ENCODE measurements around the gene ASAH2. TPM values are rescaled to one million over a fixed set of nuclear protein-coding genes. Genes with fewer than 3 reads are reported as not detected.
"Not testable (repeated sequence)": the region's sequence is repeated elsewhere in the genome, so short reads cannot be mapped to it uniquely, and the experiment has no call there.

Gene ASAH2
- polyA plus RNA-seq, 1 experiment = 1.6 TPM

GRCh38 chr10:50272531-50272930 is 21.2 kb upstream of the ASAH2 start:
- Histone ChIP-seq H3K27ac (ENCODE audit: low read depth, low read length) (no peak overlapping the region), H3K27me3 (ENCODE audit: control insufficient read depth, insufficient read depth, low read length) (peaks cover 10% of the 10 kb centered on the region), H3K4me3 (ENCODE audit: low read depth, low read length) (no peak overlapping the region), H3K9me3 (ENCODE audit: control insufficient read depth, insufficient read depth, low read length) (no peaks in the 10 kb centered on the region)
- ChIA-PET CTCF (no interaction called here), POLR2A (no interaction called here)
- DNase-seq (ENCODE audit: low read depth, low spot score) = no peak
- no peak for TF ChIP-seq CTCF (IDR thresholded peaks at IDR 0.05; ENCODE audit: low read depth, low read length)

DNA sequence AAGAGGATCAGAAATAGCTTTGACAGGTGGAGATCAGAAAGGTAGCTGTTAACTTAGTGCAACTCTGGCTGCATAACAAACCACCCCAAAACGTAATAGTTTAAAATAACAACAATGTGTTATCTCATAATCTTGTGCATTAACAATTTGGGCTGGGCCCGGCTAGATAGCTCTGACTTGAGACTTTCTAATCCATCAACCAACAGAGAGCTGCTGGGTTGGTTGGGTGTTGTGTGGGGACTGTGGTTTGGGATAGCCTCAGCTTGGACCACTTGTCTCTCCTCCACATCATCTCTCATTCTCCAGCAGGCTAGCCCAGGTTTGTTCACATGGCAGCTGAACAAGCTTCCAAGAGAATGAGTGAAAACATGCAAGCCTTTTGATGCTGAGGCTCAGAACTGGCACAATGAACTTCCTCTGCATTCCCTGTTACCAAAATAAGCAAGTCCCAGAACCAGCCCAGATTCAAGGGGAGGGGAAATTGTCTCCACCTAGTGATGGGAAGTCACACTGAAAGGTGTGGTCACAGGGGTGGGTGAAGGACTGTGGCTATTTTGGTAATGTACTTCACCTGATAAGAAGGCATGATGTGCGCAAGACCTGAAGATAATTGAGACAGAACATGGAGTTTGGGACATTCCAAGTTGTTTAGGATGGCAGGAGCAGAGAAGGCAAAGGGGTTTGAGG is 20.4 kb upstream of the ASAH2 start:
- ChIA-PET CTCF (no interaction called here), POLR2A (no interaction called here)
- Histone ChIP-seq H3K27ac (ENCODE audit: low read depth, low read length) (no peak overlapping the region), H3K4me3 (ENCODE audit: low read depth, low read length) (no peak overlapping the region), H3K27me3 (ENCODE audit: control insufficient read depth, insufficient read depth, low read length) (peaks cover 8% of the 10 kb centered on the region), H3K9me3 (ENCODE audit: control insufficient read depth, insufficient read depth, low read length) (no peaks in the 10 kb centered on the region)
- no peak for DNase-seq (ENCODE audit: low read depth, low spot score)
- no peak for TF ChIP-seq CTCF (IDR thresholded peaks at IDR 0.05; ENCODE audit: low read depth, low read length)

- H3K27me3 ChIP-seq (ENCODE audit: control insufficient read depth, insufficient read depth, low read length); DNase-seq (ENCODE audit: low read depth, low spot score); H3K27ac ChIP-seq (ENCODE audit: low read depth, low read length); H3K4me3 ChIP-seq (ENCODE audit: low read depth, low read length); H3K9me3 ChIP-seq (ENCODE audit: control insufficient read depth, insufficient read depth, low read length); POLR2A ChIA-PET; CTCF ChIA-PET: not testable (repeated sequence)
Measured at GRCh38 chr10:50267877-50268276, 16.6 kb upstream of the ASAH2 start.

GRCh38 chr10:50262625-50263024 is 11.3 kb upstream of the ASAH2 start:
- H3K4me3 ChIP-seq (ENCODE audit: low read depth, low read length); POLR2A ChIA-PET; H3K27me3 ChIP-seq (ENCODE audit: control insufficient read depth, insufficient read depth, low read length); DNase-seq (ENCODE audit: low read depth, low spot score); H3K9me3 ChIP-seq (ENCODE audit: control insufficient read depth, insufficient read depth, low read length); H3K27ac ChIP-seq (ENCODE audit: low read depth, low read length); CTCF ChIA-PET: not testable (repeated sequence)

DNA sequence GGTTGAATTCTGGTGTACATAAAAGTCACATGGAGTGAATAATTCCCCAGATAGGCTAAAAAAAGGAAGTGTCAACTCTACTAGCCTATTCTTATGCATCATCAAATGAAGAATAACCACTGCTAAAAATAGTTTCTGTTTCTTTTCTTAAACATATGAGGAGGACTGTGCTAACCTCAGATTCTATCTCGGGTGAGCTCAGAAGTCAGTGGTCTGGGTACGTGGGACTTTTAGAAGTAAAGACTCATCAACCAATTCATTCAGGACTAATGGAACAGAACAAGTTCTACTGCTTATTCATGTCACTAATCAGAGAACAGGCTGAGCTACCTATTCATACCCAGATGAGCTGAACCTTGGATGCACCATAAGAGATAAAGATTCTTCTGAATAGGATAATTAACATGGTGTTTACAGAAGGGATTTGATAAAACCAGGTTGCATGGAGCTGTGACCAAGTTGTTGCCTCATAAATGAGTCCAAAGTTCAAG is 9.5 kb upstream of the ASAH2 start:
- Histone ChIP-seq H3K27me3 (ENCODE audit: control insufficient read depth, insufficient read depth, low read length) (peaks cover 2% of the 10 kb centered on the region), H3K4me3 (ENCODE audit: low read depth, low read length) (no peak overlapping the region), H3K27ac (ENCODE audit: low read depth, low read length) (no peak overlapping the region), H3K9me3 (ENCODE audit: control insufficient read depth, insufficient read depth, low read length) (no peaks in the 10 kb centered on the region)
- DNase-seq (ENCODE audit: low read depth, low spot score) = no peak
- POLR2A ChIA-PET = no interaction called here
- TF ChIP-seq CTCF (IDR thresholded peaks at IDR 0.05; ENCODE audit: low read depth, low read length) = no peak
- CTCF ChIA-PET = no interaction called here

DNA sequence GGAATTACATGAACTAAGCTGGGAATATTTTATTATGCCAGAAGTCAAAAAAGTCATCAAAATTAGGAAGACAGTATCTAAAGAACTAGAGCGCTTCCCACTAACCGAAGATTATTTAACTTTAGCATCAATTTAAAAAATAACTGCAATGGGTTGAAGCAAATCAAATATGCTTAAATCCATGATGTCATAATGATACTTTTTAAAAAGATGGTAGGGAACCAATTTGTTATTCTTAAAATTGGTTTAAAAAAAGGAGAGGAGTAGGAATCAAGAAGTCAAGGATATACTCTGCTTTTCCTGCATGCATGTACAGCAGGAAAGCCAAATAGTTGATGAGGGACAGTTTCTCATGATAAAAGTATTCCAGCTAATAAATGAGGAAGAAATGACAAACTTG is 3.2 kb upstream of the ASAH2 start:
- ChIA-PET POLR2A (no interaction called here), CTCF (no interaction called here)
- H3K27ac ChIP-seq (ENCODE audit: low read depth, low read length) = no peak overlapping the region
- H3K9me3 ChIP-seq (ENCODE audit: control insufficient read depth, insufficient read depth, low read length) = no peaks in the 10 kb centered on the region
- TF ChIP-seq CTCF (IDR thresholded peaks at IDR 0.05; ENCODE audit: low read depth, low read length) = no peak
- no peak for DNase-seq (ENCODE audit: low read depth, low spot score)
- no peak overlapping the region for H3K4me3 ChIP-seq (ENCODE audit: low read depth, low read length)
- H3K27me3 ChIP-seq (ENCODE audit: control insufficient read depth, insufficient read depth, low read length) = peaks cover 6% of the 10 kb centered on the region

All from AG04450 (cell line).